ENCODE results near the gene TAF4.

DNA sequence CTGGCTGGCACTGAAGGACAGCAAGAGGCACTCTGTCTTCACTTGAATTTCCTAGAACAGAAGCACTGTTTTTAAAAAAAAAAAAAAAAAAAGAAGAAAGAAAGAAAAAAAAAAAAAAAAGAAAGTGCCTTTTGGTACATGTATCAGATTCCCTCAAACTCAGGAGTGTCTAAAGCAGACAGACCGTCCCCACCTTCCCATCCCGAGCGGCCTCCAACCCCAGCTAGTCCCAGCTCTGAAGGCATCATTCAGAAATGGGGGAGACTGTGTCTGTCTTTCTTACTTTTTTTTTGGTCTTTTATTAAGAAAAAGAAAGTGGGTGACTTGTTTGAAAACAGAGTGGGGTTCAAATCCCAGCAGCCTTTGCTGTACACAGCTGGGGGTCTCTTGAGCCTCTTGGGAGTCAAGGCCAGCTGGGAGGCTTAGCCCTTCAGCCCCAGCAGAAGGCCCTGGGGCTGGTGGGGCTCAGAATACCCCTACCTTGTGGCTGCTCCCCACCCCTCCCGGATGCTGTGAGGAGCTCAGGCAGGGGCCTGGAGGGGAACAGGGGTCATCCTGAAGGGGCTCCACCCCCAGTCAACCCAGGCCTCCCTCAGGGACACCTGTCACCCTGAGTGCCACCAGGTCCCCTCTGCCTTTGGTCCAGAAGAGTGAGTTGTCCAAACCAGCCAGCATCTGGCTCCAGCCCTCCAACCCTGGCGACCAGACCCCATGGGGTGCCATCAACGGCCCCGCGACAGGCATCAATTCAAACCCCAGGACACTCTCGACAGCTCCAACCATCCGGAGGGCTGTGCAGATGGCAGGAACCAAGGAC is 128.3 kb downstream of the TAF4 start:
- TF ChIP-seq, protein P1, sequence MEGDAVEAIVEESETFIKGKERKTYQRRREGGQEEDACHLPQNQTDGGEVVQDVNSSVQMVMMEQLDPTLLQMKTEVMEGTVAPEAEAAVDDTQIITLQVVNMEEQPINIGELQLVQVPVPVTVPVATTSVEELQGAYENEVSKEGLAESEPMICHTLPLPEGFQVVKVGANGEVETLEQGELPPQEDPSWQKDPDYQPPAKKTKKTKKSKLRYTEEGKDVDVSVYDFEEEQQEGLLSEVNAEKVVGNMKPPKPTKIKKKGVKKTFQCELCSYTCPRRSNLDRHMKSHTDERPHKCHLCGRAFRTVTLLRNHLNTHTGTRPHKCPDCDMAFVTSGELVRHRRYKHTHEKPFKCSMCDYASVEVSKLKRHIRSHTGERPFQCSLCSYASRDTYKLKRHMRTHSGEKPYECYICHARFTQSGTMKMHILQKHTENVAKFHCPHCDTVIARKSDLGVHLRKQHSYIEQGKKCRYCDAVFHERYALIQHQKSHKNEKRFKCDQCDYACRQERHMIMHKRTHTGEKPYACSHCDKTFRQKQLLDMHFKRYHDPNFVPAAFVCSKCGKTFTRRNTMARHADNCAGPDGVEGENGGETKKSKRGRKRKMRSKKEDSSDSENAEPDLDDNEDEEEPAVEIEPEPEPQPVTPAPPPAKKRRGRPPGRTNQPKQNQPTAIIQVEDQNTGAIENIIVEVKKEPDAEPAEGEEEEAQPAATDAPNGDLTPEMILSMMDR (conservative IDR thresholded peaks at IDR 0.05): no peak
- no peak for TF ChIP-seq ZFX (IDR thresholded peaks at IDR 0.05)

All from C4-2B (cell line).